ENCODE results near the gene PAWR.

The PAWR gene

DNA sequence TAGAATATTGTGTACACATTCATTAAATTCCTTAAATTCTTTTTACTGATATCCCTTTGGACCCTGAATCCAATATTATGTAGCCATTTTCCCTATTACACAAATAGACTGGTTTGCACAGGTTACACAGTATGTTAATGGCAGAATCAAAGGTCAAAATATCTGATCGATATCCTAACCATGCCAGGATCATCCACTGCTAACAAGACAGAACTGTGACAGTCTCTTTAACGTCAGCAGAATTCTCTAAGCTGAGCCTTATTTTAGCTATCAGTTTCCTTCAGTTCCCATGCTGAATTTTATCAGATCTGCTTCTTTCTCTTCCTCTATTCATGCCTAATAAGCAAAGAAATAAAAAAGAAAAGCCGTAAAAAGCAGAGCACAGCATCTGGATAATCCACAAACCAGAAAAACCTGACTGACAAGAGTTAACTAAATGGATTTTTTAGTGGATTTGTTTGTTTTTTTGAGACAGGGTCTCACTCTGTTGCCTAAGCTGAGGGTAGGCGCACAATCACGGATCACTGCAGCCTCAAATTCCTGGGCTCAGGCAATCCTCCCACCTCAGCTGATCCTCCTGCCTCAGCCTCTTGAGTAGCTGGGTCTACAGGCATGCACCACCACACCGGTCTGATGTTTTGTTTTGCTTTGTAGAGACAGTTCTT, 130.4 kb downstream of the PAWR start:
- Histone ChIP-seq H3K36me3 (replicated peaks) (peaks cover 22% of the 10 kb centered on the region), H3K27ac (no peak overlapping the region), H3K4me3 (ENCODE audit: low read depth, low read length) (no peak overlapping the region), H3K27me3 (replicated peaks) (no peaks in the 10 kb centered on the region)
- TF ChIP-seq, protein P1, sequence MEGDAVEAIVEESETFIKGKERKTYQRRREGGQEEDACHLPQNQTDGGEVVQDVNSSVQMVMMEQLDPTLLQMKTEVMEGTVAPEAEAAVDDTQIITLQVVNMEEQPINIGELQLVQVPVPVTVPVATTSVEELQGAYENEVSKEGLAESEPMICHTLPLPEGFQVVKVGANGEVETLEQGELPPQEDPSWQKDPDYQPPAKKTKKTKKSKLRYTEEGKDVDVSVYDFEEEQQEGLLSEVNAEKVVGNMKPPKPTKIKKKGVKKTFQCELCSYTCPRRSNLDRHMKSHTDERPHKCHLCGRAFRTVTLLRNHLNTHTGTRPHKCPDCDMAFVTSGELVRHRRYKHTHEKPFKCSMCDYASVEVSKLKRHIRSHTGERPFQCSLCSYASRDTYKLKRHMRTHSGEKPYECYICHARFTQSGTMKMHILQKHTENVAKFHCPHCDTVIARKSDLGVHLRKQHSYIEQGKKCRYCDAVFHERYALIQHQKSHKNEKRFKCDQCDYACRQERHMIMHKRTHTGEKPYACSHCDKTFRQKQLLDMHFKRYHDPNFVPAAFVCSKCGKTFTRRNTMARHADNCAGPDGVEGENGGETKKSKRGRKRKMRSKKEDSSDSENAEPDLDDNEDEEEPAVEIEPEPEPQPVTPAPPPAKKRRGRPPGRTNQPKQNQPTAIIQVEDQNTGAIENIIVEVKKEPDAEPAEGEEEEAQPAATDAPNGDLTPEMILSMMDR (IDR thresholded peaks at IDR 0.05; ENCODE audit: low read depth, low read length, missing control alignments), result no peak
- no peak for DNase-seq
- in situ Hi-C loops (cut with HindIII; ENCODE audit: low pct_ligation_motif_present, low sequenced_read_pairs), result loop anchor here (25.0 kb wide), 1 partner anchor 627 kb away; no protein-coding TSS in a partner anchor

DNA sequence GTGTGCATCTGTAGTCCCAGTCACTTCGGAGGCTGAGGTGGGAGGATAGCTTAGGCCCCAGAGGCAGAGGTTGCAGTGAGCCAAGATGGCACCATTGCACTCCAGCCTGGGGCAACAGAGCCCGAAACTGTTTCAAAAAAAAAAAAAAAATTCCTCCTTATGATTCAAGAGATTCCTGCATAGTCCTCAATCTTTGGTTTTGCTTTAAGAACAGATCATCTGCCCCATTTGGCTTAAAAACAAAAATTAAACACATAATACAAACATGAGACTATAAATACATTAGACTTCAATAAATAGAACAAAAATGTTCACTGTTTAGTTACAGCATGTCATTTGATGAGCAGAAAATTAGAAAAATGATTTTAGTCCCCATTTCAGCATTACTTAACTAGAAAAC, 131.2 kb downstream of the PAWR start:
- H3K27me3 ChIP-seq (replicated peaks), result no peaks in the 10 kb centered on the region
- H3K27ac ChIP-seq, result no peak overlapping the region
- peaks cover 17% of the 10 kb centered on the region for H3K36me3 ChIP-seq (replicated peaks)
- in situ Hi-C loops (cut with HindIII; ENCODE audit: low pct_ligation_motif_present, low sequenced_read_pairs), result loop anchor here (25.0 kb wide), 1 partner anchor 628 kb away; no protein-coding TSS in a partner anchor
- no peak overlapping the region for H3K4me3 ChIP-seq (ENCODE audit: low read depth, low read length)
- DNase-seq, result no peak
- TF ChIP-seq, protein P1 (IDR thresholded peaks at IDR 0.05; ENCODE audit: low read depth, low read length, missing control alignments), result no peak

DNA sequence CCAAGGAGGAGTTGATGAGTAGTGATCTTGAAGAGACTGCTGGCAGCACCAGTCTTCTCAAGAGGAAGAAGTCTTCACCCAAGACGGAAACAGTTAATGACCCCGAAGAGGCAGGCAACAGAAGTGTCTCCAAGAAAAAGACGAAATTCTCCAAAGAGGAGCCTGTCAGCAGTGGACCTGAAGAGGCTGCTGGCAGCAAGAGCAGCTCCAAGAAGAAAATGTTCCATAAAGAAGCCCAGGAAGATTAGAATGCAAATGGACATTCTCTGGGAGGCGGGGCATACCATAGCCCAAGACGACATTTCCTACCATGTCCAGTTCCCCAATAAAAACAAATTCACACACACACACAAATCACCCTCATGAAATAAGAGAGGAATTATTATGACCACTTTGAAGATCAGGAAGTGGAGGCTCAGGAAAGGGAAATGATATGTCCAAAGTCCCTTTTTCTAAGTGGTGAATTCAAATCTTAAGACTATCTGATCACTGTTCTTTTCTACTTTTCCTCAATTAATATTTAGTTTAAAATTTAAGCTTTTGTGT, 131.8 kb downstream of the PAWR start:
- DNase-seq, result no peak
- Histone ChIP-seq H3K27ac (no peak overlapping the region), H3K4me3 (ENCODE audit: low read depth, low read length) (no peak overlapping the region), H3K27me3 (replicated peaks) (no peaks in the 10 kb centered on the region), H3K36me3 (replicated peaks) (peaks cover 17% of the 10 kb centered on the region)
- TF ChIP-seq, protein P1 (IDR thresholded peaks at IDR 0.05; ENCODE audit: low read depth, low read length, missing control alignments), result no peak
- in situ Hi-C loops (cut with HindIII; ENCODE audit: low pct_ligation_motif_present, low sequenced_read_pairs), result loop anchor here (25.0 kb wide), 1 partner anchor 628 kb away; no protein-coding TSS in a partner anchor

DNA sequence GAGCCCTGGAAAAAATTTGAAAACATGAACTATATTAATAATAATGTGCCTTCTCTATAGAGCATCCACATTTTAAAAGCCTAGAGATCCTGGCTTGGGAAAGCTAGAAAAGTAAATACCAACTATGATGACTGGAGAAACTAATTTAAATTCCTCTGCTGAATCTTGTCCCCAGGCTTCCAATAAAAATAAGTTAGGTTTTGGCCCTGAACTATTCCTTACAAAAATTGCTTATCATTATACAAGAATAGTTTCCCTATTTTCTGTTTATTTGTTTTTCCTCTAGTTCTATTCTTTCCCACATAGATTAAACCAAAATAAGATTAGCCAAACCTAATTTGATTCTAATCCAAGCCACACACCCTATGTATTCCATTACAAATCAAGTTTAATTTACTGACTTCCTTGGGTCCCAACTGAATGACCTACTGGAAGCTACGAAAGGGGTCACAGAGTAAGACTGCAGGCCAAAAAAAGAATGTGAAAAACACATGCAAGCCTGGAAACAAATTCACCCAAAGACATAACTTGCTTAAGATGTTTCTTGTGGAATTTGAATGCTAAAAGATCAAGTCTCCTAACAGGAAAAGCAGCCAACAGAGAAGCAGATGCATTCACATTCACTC, 133.0 kb downstream of the PAWR start:
- no peak overlapping the region for H3K4me3 ChIP-seq (ENCODE audit: low read depth, low read length)
- H3K36me3 ChIP-seq (replicated peaks), result peaks cover 25% of the 10 kb centered on the region
- no peaks in the 10 kb centered on the region for H3K27me3 ChIP-seq (replicated peaks)
- in situ Hi-C loops (cut with HindIII; ENCODE audit: low pct_ligation_motif_present, low sequenced_read_pairs), result loop anchor here (25.0 kb wide), 1 partner anchor 629 kb away; no protein-coding TSS in a partner anchor
- no peak overlapping the region for H3K27ac ChIP-seq
- DNase-seq, result no peak
- TF ChIP-seq, protein P1 (IDR thresholded peaks at IDR 0.05; ENCODE audit: low read depth, low read length, missing control alignments), result no peak

DNA sequence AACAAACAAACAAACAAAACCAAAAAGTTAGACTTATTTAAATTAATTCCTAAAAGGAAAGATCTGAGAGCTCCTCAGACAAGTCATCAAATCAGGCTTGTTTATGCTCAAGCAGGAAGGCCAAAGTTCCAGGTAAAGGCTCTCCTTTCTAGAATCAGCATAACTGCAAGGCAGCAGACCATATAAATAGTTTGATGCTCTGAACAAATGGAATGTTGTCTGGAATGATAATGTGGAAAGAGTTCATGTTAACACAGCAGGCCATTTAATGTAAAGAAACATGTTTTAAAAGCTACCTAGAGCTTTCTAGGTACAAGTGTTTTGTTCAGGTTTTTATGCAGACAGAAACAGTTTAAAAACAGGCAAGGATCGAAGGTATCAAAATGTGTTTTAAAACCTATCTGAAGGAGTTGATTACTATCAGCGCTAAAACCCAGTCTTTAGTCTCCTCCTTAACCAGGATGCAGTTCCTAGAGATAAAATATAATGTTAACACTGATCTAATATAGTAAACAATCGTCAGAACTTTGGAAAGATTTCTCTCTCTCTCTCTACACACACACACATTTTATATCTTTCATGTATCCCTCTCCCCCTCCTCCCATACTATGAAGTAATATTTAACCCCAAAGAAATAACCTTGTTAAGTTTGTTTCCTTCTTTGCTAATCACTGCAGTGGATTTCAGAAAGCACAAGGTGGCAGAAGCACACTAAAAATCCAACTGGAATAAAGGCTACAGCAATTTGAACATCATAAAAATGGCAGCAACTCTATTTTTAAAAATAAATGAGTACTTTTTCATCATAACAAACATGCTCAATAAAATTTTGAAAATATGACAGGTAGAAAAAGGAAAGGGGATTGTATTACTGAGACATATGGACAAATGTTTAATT, 135.5 kb downstream of the PAWR start:
- H3K36me3 ChIP-seq (replicated peaks), result peaks cover 16% of the 10 kb centered on the region
- DNase-seq, result peak; percentile 52
- no peak overlapping the region for H3K27ac ChIP-seq
- H3K27me3 ChIP-seq (replicated peaks), result no peaks in the 10 kb centered on the region
- in situ Hi-C loops (cut with HindIII; ENCODE audit: low pct_ligation_motif_present, low sequenced_read_pairs), result loop anchor here (25.0 kb wide), 1 partner anchor 632 kb away; no protein-coding TSS in a partner anchor
- H3K4me3 ChIP-seq (ENCODE audit: low read depth, low read length), result no peak overlapping the region
- TF ChIP-seq, protein P1 (IDR thresholded peaks at IDR 0.05; ENCODE audit: low read depth, low read length, missing control alignments), result peak; percentile 65
